ENCODE results near the gene R3HCC1L.

Gene R3HCC1L

GRCh38 chr10:98249134-98249533 is 114.7 kb downstream of the R3HCC1L start:
- no peak for DNase-seq (ENCODE audit: low read depth in 2 of 2)
- no peak for TF ChIP-seq CTCF (IDR thresholded peaks at IDR 0.05; ENCODE audit: low read depth, low read length)
- H3K4me3 ChIP-seq (replicated peaks in 1 of 2; ENCODE audit: low read depth in 2 of 2, low read length in 2 of 2), result no peak overlapping the region

DNA sequence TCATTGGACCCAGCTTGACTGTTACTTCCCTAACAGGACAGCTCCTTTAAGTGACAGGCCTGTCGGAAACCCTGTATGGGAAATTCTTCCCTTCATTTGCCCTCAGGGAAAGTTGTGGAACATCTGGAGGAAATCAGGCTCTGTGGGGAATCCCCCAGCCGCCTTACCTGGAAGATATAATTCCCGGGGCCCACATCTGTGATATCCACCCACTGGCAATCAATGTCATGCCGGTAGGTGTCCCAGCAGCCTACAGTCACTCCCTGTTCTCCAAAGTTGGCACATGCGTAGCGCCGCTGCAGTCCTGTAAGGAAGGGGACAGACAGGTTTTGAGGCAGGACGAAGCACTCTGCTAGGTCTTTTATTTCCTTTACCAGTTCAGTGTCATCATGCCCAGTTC is 116.9 kb downstream of the R3HCC1L start:
- DNase-seq (ENCODE audit: low read depth in 2 of 2), result no peak
- no peak for TF ChIP-seq CTCF (IDR thresholded peaks at IDR 0.05; ENCODE audit: low read depth, low read length)
- no peak overlapping the region for H3K4me3 ChIP-seq (replicated peaks in 1 of 2; ENCODE audit: low read depth in 2 of 2, low read length in 2 of 2)

- H3K4me3 ChIP-seq (replicated peaks in 1 of 2; ENCODE audit: low read depth in 2 of 2, low read length in 2 of 2), result no peak overlapping the region
- DNase-seq (ENCODE audit: low read depth in 2 of 2), result no peak
- no peak for TF ChIP-seq CTCF (IDR thresholded peaks at IDR 0.05; ENCODE audit: low read depth, low read length)
These were observed 118.0 kb downstream of the R3HCC1L start for GRCh38 chr10:98252464-98252863.

DNA sequence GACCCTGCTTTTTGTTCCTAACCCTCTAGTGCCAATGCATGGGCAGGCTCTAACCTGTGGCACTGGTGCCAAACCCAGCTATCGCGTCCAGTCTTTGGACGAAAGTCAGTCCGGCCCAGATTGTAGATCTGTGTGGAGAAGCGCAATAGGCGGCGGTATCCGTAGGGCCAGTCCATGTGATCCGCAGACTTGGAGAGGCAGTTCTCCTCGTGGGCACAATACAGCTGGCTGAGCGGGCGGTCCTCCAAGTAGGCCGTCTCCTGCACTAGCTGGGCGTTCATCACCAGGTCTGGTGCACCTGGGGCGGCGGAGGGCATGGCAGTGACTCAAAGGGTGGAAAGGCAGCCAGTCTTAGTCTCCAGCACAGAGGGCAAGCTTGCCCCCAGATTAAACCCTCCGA is 119.0 kb downstream of the R3HCC1L start:
- DNase-seq (ENCODE audit: low read depth in 2 of 2), result no peak
- TF ChIP-seq CTCF (IDR thresholded peaks at IDR 0.05; ENCODE audit: low read depth, low read length), result no peak

GRCh38 chr10:98254234-98254974 is 119.9 kb downstream of the R3HCC1L start:
- no peak for TF ChIP-seq CTCF (IDR thresholded peaks at IDR 0.05; ENCODE audit: low read depth, low read length)

More for the DNA sequence above, 119.0 kb downstream of the R3HCC1L start:
- H3K4me3 ChIP-seq (replicated peaks in 1 of 2; ENCODE audit: low read depth in 2 of 2, low read length in 2 of 2), result no peak overlapping the region

DNA sequence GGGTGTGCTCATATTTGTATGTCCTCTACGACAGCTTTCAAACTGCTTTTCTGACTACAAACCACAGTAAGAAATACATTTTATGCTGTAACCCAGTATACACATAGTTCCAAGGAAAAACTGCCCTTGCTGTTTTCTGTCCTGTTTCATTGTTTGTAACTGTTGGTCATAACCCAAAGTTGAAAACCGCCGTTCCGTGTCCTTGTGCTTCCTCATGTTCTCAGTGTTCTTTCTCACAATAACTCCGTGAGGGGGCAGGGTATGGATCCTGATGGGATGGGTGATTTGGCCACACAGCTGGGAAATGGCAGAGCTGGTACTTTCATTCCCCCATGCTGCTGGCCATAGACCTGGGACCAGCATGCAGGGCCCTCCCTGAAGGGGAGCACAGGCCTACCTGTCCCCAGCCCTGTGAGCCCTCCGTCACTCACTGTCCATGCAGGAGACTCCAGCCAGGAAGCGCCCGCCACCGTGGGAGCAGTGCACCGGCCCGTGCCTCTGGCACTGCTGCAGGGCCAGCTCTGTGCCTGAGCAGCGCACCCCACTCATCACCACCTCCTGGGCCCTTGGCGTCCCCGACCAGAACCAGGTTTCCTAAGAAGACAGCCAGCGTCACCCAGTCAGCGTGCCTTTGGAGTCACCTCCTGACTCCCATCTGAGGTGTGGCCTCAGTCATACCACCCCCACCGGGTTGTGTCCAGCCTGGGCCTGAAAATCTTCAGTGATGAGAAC is 120.9 kb downstream of the R3HCC1L start:
- TF ChIP-seq CTCF (IDR thresholded peaks at IDR 0.05; ENCODE audit: low read depth, low read length), result no peak
- no peak overlapping the region for H3K4me3 ChIP-seq (replicated peaks in 1 of 2; ENCODE audit: low read depth in 2 of 2, low read length in 2 of 2)
- no peak for DNase-seq (ENCODE audit: low read depth in 2 of 2)

More at GRCh38 chr10:98254234-98254974, 119.9 kb downstream of the R3HCC1L start:
- DNase-seq (ENCODE audit: low read depth in 2 of 2), result no peak
- H3K4me3 ChIP-seq (replicated peaks in 1 of 2; ENCODE audit: low read depth in 2 of 2, low read length in 2 of 2), result no peak overlapping the region

Measured in cardiac fibroblast (primary cell).